CD14-positive monocyte (primary cell): ENCODE data around the gene RPL12. TPM values are rescaled to one million over a fixed set of nuclear protein-coding genes. Genes with fewer than 3 reads are reported as not detected.

Experiments used
- DNase-seq, 3 donors: peaks; one replicate each; pipeline ENCODE4 v3.0.0-alpha.2; 2011 to 2022
- H2AFZ ChIP-seq: 2 replicates; pipeline ENCODE4 v1.6.0; 2012; ENCODE audit warnings: mild to moderate bottlenecking, low read depth, low read length, inconsistent platforms; ENCODE audit not compliant: insufficient read depth, poor library complexity, severe bottlenecking
- H3K27ac ChIP-seq, 2 donors: 1 replicate in 1 of 2; 2 replicates in 1 of 2; pipeline ENCODE4 v1.5.1; 2012 to 2013; ENCODE audit warnings: low read length in 2 of 2, control low read depth in 1 of 2, inconsistent platforms in 1 of 2, low read depth in 1 of 2, mild to moderate bottlenecking in 1 of 2
- H3K27me3 ChIP-seq, 2 donors: one replicate each; pipeline versions ENCODE4 v1.6.0 to v1.6.1; 2011 to 2013; ENCODE audit warnings: low read length in 2 of 2; ENCODE audit not compliant: control insufficient read depth in 2 of 2, insufficient read depth in 2 of 2
- H3K36me3 ChIP-seq, 2 donors: replicated peaks in 1 of 2; 1 replicate in 1 of 2; 2 replicates in 1 of 2; pipeline versions ENCODE4 v1.5.1 to v1.6.1; 2012 to 2013; ENCODE audit warnings: low read length in 2 of 2, control low read depth in 1 of 2, inconsistent platforms in 1 of 2, mild to moderate bottlenecking in 1 of 2; ENCODE audit not compliant: insufficient read depth in 2 of 2, control insufficient read depth in 1 of 2
- H3K4me1 ChIP-seq, 2 donors: 1 replicate in 1 of 2; 2 replicates in 1 of 2; pipeline versions ENCODE4 v1.5.1 to v1.6.1; 2012 to 2013; ENCODE audit warnings: low read length in 2 of 2, control low read depth in 1 of 2, inconsistent platforms in 1 of 2, mild to moderate bottlenecking in 1 of 2, moderate library complexity in 1 of 2; ENCODE audit not compliant: insufficient read depth in 2 of 2, control insufficient read depth in 1 of 2
- H3K4me2 ChIP-seq: replicated peaks from 2 replicates; pipeline ENCODE3; 2012; ENCODE audit warnings: low read length, moderate library complexity, mild to moderate bottlenecking; ENCODE audit not compliant: poor library complexity, severe bottlenecking; ENCODE audit errors: extremely low read depth
- H3K4me3 ChIP-seq, 3 experiments: fragments of 200-600 bp in 1 of 3; sonication (generic) in 1 of 3; replicated peaks in 1 of 3; 1 replicate in 2 of 3; 2 replicates in 1 of 3; pipeline ENCODE4 v1.5.1; 2011 to 2013; ENCODE audit warnings: low read length in 3 of 3, mild to moderate bottlenecking in 3 of 3, control low read depth in 2 of 3, low read depth in 2 of 3, inconsistent platforms in 1 of 3, moderate library complexity in 1 of 3
- H3K79me2 ChIP-seq: 2 replicates; pipeline ENCODE4 v1.6.0; 2012; ENCODE audit warnings: mild to moderate bottlenecking, control low read depth, inconsistent platforms, low read length, moderate library complexity; ENCODE audit not compliant: insufficient read depth
- H3K9ac ChIP-seq: 2 replicates; pipeline ENCODE4 v1.6.0; 2017; ENCODE audit warnings: low read length, mild to moderate bottlenecking; ENCODE audit not compliant: insufficient read depth, poor library complexity, severe bottlenecking
- H3K9me3 ChIP-seq, 2 donors: replicated peaks in 1 of 2; 1 replicate in 1 of 2; 2 replicates in 1 of 2; pipeline versions ENCODE4 v1.5.1 to v1.6.1; 2012 to 2013; ENCODE audit warnings: low read length in 2 of 2, control low read depth in 1 of 2; ENCODE audit not compliant: control insufficient read depth in 1 of 2, insufficient read depth in 1 of 2
- H4K20me1 ChIP-seq: 2 replicates; pipeline ENCODE4 v1.6.0; 2012; ENCODE audit warnings: mild to moderate bottlenecking, low read length, control low read depth, moderate library complexity; ENCODE audit not compliant: insufficient read depth
- H3K27ac Mint-ChIP-seq, 7 donors: one replicate each; pipeline ENCODE4 v1.8.0; 2020; ENCODE audit warnings: mild to moderate bottlenecking in 7 of 7, mixed read lengths in 7 of 7, moderate library complexity in 6 of 7, inconsistent platforms in 2 of 7
- H3K27me3 Mint-ChIP-seq, 3 donors: one replicate each; pipeline ENCODE4 v1.8.0; 2021 to 2022; ENCODE audit warnings: low read depth in 3 of 3, mild to moderate bottlenecking in 3 of 3, mixed read lengths in 3 of 3, moderate library complexity in 3 of 3, inconsistent platforms in 1 of 3
- H3K36me3 Mint-ChIP-seq, 2 donors: one replicate each; pipeline ENCODE4 v1.8.0; 2020; ENCODE audit warnings: mixed read lengths in 2 of 2, inconsistent platforms in 1 of 2, mild to moderate bottlenecking in 1 of 2
- H3K4me1 Mint-ChIP-seq: one replicate; pipeline ENCODE4 v1.8.0; 2020; ENCODE audit warnings: mild to moderate bottlenecking, mixed read lengths
- H3K4me3 Mint-ChIP-seq, 2 donors: one replicate each; pipeline ENCODE4 v1.8.0; 2020; ENCODE audit warnings: mild to moderate bottlenecking in 2 of 2, mixed read lengths in 2 of 2, moderate library complexity in 1 of 2
- H3K9me3 Mint-ChIP-seq, 7 donors: one replicate each; pipeline ENCODE4 v1.8.0; 2020 to 2022; ENCODE audit warnings: mixed read lengths in 7 of 7, mild to moderate bottlenecking in 6 of 7, moderate library complexity in 6 of 7, inconsistent platforms in 2 of 7
- WGBS: methylation state at CpG from one replicate; pipeline ENCODE4 v1.1.5; 2013; ENCODE audit warnings: missing lambda C conversion rate; ENCODE audit not compliant: insufficient coverage; 5-methylcytosine and 5-hydroxymethylcytosine counted together
- intact Hi-C, 2 donors: fragments of 100-400 bp; cut with micrococcal nuclease; formaldehyde crosslinking; loops; one replicate each; pipeline versions ENCODE4 v1.15.0 to v1.15.1; 2023
- polyA plus RNA-seq, 3 donors: library from polyadenylated mRNA; depleted of rRNA in 1 of 3; unstranded in 2 of 3; stranded (reverse) in 1 of 3; fragments of 300-500 nt in 2 of 3; fragments of >200 nt in 1 of 3; fragmentation: Illumina TruSeq in 2 of 3; gene quantifications; 1 replicate in 2 of 3; 2 replicates in 1 of 3; pipeline ENCODE4 v1.2.3, GENCODE V29; 2012 to 2021
- TF ChIP-seq, protein P1 (sequence below): fragments of 200-600 bp; IDR thresholded peaks from one replicate; pipeline ENCODE4 v1.8.0; 2022; ENCODE audit warnings: antibody characterized with exemption, mild to moderate bottlenecking

RPL12 gene
- polyA plus RNA-seq, 3 donors: 417 to 1,509 (median 490) TPM

DNA sequence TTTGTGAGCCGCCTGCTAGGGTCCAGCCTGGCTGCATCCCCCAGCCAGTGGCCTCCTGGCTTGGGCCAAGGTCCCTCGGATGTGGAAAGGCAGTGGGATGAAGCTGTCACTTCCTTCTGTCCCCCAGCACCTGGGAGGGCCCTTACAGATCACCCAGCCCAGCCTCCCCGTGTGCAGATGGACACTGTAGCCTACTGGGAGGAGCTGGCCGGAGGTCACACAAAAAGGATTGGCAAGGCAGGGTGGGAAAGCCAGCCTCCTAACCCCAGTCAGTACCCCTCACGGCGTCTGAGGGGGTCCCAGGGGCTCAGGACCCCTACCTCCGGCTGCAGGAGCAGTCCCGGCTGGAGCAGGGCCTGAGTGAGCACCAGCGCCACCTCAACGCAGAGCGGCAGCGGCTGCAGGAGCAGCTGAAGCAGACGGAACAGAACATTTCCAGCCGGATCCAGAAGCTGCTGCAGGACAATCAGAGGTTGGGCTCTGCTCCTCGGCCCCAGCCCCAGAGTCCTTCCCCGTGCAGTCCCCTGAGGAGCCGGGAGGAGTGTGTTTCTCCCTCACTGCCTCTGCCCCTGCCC, 28.4 kb upstream of the RPL12 start:
- 96% methylated on average over 17 of the region's 17 CpGs for WGBS
- no peak overlapping the region for H2AFZ ChIP-seq
- no peak overlapping the region for H3K4me3 ChIP-seq
- H4K20me1 ChIP-seq: no peaks in the 10 kb centered on the region
- H3K4me1 ChIP-seq: no peaks in the 10 kb centered on the region
- intact Hi-C loops: no loop called here
- H3K27ac Mint-ChIP-seq: peak overlapping the region in 1 of 7 donors; percentile 42
- peaks cover 50 to 79% of the 10 kb centered on the region in 2 donors for H3K36me3 ChIP-seq
- H3K4me3 Mint-ChIP-seq: no peak overlapping the region
- H3K4me2 ChIP-seq: no peak overlapping the region
- no peaks in the 10 kb centered on the region for H3K9me3 ChIP-seq
- no peaks in the 10 kb centered on the region for H3K9me3 Mint-ChIP-seq
- DNase-seq: no peak
- peaks cover 64 to 86% of the 10 kb centered on the region in 2 donors for H3K36me3 Mint-ChIP-seq
- no peak overlapping the region for H3K27ac ChIP-seq
- peak overlapping the region; percentile 1 for H3K9ac ChIP-seq
- H3K79me2 ChIP-seq: no peaks in the 10 kb centered on the region
- H3K4me1 Mint-ChIP-seq: no peaks in the 10 kb centered on the region
- H3K27me3 Mint-ChIP-seq: peaks cover 0 to 3% (median 0%) of the 10 kb centered on the region in 3 donors
- H3K27me3 ChIP-seq: no peaks in the 10 kb centered on the region
- TF ChIP-seq, protein P1, sequence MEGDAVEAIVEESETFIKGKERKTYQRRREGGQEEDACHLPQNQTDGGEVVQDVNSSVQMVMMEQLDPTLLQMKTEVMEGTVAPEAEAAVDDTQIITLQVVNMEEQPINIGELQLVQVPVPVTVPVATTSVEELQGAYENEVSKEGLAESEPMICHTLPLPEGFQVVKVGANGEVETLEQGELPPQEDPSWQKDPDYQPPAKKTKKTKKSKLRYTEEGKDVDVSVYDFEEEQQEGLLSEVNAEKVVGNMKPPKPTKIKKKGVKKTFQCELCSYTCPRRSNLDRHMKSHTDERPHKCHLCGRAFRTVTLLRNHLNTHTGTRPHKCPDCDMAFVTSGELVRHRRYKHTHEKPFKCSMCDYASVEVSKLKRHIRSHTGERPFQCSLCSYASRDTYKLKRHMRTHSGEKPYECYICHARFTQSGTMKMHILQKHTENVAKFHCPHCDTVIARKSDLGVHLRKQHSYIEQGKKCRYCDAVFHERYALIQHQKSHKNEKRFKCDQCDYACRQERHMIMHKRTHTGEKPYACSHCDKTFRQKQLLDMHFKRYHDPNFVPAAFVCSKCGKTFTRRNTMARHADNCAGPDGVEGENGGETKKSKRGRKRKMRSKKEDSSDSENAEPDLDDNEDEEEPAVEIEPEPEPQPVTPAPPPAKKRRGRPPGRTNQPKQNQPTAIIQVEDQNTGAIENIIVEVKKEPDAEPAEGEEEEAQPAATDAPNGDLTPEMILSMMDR: no peak

DNA sequence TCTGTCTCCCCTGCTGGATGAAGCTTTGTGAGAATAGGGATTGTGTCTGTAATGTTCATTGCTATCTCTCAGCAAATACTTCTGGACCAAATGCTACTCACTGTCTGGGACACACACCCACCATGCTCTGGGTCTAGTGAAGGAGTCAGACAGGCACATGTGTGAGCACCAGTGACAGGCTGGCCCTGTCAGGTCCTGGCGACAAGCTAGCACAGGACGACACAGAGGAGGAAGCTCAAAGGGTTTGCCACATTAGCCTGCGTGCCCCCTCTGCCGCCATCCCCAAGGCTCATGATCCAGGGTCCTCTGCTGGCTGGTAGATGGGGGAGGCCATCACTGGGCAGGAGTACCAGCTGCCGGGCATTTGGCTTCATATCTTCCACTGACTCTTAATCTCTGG, 23.4 kb upstream of the RPL12 start:
- Histone ChIP-seq H3K27me3 (no peaks in the 10 kb centered on the region), H3K36me3 (peaks cover 31 to 61% of the 10 kb centered on the region in 2 donors), H3K9me3 (no peaks in the 10 kb centered on the region), H3K79me2 (no peaks in the 10 kb centered on the region), H4K20me1 (no peaks in the 10 kb centered on the region), H3K27ac (no peak overlapping the region), H3K4me1 (no peaks in the 10 kb centered on the region), H3K9ac (no peak overlapping the region), H3K4me2 (no peak overlapping the region), H3K4me3 (no peak overlapping the region), H2AFZ (no peak overlapping the region)
- H3K4me1 Mint-ChIP-seq: no peaks in the 10 kb centered on the region
- H3K9me3 Mint-ChIP-seq: no peaks in the 10 kb centered on the region
- peaks cover 0 to 2% (median 0%) of the 10 kb centered on the region in 3 donors for H3K27me3 Mint-ChIP-seq
- 100% methylated on average over 1 of the region's 5 CpGs for WGBS
- H3K36me3 Mint-ChIP-seq: peaks cover 53 to 67% of the 10 kb centered on the region in 2 donors
- DNase-seq: no peak
- TF ChIP-seq, protein P1: no peak
- intact Hi-C loops: no loop called here
- no peak overlapping the region for H3K27ac Mint-ChIP-seq
- H3K4me3 Mint-ChIP-seq: no peak overlapping the region
